Measurements from ENCODE around the gene SMIM36. TPM values are rescaled to one million over a fixed set of nuclear protein-coding genes. Genes with fewer than 3 reads are reported as not detected.

The SMIM36 gene
- total and polyA plus RNA-seq, 12 donors = not detected

- no peak for TF ChIP-seq CTCF (IDR thresholded peaks at IDR 0.05)
- TF ChIP-seq POLR2A (IDR thresholded peaks at IDR 0.05) = no peak
- DNase-seq = no peak
- Histone ChIP-seq H3K4me3 (no peak overlapping the region), H3K27me3 (no peaks in the 10 kb centered on the region), H3K36me3 (replicated peaks in 1 of 2) (no peaks in the 10 kb centered on the region), H3K9me3 (replicated peaks in 1 of 3) (no peaks in the 10 kb centered on the region), H3K4me1 (replicated peaks in 1 of 2) (peaks cover 3 to 21% of the 10 kb centered on the region in 2 donors), H3K27ac (no peak overlapping the region)
- intact Hi-C loops (cut with DNase I) = no loop called here
- WGBS, 4 donors = 85 to 87% (median 86%) methylated on average over 6 of the region's 6 CpGs
These were observed 54.7 kb downstream of the SMIM36 start for GRCh38 chr17:55456307-55457240.

- 69 to 77% (median 72%) methylated on average over 4 of the region's 4 CpGs for WGBS, 4 donors
These were observed 56.3 kb downstream of the SMIM36 start for GRCh38 chr17:55454906-55455474.

GRCh38 chr17:55453839-55454557 lies 57.3 kb downstream of the SMIM36 start:
- no peak for TF ChIP-seq CTCF (IDR thresholded peaks at IDR 0.05)
- Histone ChIP-seq H3K4me1 (replicated peaks in 1 of 2) (peaks cover 3 to 23% of the 10 kb centered on the region in 2 donors), H3K9me3 (replicated peaks in 1 of 3) (no peaks in the 10 kb centered on the region), H3K36me3 (replicated peaks in 1 of 2) (no peaks in the 10 kb centered on the region), H3K27me3 (no peaks in the 10 kb centered on the region), H3K4me3 (no peak overlapping the region), H3K27ac (peak overlapping the region in 1 of 5 donors; percentile 57)
- DNase-seq = peak in 4 of 7 donors; percentile 26 to 37 (median 32)
- intact Hi-C loops (cut with DNase I) = no loop called here
- 37 to 50% (median 43%) methylated on average over 6 of the region's 6 CpGs for WGBS, 4 donors

More at GRCh38 chr17:55454906-55455474, 56.3 kb downstream of the SMIM36 start:
- Histone ChIP-seq H3K27ac (no peak overlapping the region), H3K27me3 (no peaks in the 10 kb centered on the region), H3K9me3 (replicated peaks in 1 of 3) (no peaks in the 10 kb centered on the region), H3K4me1 (replicated peaks in 1 of 2) (peaks cover 3 to 23% of the 10 kb centered on the region in 2 donors), H3K36me3 (replicated peaks in 1 of 2) (no peaks in the 10 kb centered on the region), H3K4me3 (no peak overlapping the region)
- TF ChIP-seq CTCF (IDR thresholded peaks at IDR 0.05) (no peak), POLR2A (IDR thresholded peaks at IDR 0.05) (no peak)
- DNase-seq = no peak
- intact Hi-C loops (cut with DNase I) = no loop called here
